SK-N-DZ (cell line): ENCODE results near the gene DENND1A.

Experiments
- DNase-seq: peaks from one replicate; pipeline ENCODE4 v3.0.0-alpha.2; 2015; ENCODE audit warnings: low spot score

DENND1A gene

DNA sequence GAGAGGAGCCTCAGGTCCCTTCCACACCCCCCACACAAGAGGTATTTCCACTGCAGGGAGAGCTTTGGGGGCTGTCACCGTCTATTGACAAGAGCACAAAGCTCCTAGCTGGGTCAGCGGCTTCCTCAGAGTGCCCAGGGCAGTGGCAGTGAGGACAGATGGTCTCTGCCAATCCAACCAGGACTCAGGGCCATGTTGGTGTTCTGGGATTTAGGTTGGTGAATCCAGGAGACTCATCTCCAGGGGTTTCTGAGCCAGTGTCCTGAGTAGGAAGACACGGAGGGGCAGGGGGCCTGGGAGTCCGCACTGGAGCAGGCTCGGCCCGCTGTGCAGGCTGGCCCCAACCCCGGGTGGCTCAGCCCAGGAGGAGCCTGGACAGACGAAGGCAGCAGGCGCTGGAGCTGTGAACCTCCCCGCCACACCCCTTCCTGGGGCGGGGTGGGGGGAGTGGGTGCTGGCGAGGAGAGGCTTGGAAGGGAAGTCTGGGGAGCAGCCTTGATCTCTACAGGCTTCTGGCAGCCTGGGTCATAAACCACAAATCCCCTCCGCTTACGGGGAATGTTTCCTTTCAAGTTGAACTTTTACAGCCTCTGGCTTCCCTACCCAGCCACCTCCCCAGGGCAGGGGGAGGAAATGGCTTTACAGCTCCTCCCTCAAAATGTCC, 554.3 kb downstream of the DENND1A start:
- no peak for DNase-seq

DNA sequence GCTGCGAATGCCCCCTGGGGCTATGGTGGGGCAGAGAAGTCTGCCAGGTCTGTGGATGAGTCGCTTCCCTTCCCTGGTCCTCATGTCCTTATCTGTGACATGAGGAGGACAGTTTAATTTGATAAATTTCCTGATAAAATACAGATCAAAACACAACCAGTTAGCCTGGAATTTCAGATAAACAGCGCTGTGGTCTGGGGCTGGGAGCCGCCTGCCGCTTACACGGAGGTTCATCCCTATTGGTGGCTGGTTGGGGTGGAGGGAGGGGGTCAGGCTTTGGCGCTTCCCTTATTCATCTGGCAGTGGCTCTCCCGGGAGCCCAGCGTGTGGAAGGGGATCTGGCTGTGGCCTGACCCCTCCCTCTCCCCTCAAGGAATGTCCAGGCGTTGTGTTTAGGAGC, 556.0 kb downstream of the DENND1A start:
- DNase-seq, result peak; percentile 87

DNA sequence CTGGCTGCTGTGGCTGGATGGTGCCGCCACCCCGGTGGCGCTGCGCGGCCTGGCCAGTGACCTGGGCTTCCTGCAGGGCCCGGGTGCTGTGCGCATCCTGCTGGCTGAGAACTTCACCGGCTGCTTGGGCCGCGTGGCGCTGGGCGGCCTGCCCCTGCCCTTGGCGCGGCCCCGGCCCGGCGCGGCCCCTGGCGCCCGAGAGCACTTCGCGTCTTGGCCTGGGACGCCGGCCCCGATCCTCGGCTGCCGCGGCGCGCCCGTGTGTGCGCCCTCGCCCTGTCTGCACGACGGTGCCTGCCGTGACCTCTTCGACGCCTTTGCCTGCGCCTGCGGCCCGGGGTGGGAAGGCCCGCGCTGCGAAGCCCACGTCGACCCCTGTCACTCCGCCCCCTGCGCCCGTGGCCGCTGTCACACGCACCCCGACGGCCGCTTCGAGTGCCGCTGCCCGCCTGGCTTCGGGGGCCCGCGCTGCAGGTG, 556.4 kb downstream of the DENND1A start:
- DNase-seq, result no peak

DNA sequence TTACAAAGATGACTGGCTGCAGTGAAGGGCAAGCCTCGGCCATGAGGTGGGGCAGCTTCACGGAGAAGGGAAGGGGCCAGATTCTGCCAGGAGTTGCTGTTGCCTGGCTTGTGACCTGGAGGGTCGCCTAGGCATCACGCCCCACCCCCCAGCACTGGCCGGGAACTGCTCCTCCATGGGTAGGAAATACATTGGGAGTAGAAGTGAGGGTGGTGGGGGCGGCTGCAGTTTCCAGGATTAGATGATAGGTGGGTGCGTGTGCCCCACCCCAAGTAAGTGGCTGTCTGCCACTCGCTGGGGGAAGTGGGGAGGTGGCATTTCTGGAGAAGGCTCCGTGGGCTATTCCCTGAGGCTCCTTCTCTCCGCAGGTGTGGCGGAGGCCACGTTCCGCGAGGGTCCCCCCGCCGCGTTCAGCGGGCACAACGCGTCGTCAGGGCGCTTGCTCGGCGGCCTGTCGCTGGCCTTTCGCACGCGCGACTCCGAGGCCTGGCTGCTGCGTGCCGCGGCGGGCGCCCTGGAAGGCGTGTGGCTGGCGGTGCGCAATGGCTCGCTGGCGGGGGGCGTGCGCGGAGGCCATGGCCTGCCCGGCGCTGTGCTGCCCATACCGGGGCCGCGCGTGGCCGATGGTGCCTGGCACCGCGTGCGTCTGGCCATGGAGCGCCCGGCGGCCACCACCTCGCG, 557.0 kb downstream of the DENND1A start:
- no peak for DNase-seq

DNA sequence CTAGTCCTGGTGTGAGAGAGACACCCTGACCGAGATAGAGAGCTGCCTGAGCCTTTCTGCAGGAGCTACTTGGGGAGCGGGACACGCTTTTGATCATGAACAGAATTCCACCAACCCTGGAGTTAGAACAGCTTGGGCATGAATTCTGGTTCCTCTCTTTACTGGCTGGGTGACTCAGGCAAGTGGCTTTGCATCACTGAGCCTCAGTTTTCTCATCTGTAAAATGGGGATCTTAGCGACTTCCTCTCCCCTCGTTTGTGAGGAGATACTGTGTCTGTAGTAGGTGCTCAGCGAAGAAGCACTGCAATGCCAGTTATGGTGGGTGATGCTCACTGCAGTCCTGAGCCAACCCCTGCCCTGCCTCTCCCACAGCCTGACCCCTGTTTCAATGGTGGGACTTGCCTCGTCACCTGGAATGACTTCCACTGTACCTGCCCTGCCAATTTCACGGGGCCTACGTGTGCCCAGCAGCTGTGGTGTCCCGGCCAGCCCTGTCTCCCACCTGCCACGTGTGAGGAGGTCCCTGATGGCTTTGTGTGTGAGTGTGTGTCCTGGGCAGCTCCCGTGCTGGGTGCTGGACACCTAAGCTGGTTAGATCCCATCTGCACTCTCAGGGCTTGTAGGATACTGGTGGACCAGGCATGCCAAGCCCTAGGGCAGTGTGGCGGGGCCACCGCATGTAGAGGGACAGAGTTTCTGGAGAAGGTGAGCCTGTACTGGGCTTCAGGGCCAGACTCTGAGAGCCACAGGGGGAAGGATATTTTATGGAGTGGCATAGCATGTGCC, 557.9 kb downstream of the DENND1A start:
- no peak for DNase-seq

DNA sequence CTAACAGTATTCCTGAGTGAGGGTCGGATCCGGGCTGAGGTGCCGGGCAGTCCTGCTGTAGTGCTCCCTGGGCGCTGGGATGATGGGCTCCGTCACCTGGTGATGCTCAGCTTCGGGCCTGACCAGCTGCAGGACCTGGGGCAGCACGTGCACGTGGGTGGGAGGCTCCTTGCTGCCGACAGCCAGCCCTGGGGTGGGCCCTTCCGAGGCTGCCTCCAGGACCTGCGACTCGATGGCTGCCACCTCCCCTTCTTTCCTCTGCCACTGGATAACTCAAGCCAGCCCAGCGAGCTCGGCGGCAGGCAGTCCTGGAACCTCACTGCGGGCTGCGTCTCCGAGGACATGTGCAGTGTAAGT, 558.7 kb downstream of the DENND1A start:
- DNase-seq, result no peak

DNA sequence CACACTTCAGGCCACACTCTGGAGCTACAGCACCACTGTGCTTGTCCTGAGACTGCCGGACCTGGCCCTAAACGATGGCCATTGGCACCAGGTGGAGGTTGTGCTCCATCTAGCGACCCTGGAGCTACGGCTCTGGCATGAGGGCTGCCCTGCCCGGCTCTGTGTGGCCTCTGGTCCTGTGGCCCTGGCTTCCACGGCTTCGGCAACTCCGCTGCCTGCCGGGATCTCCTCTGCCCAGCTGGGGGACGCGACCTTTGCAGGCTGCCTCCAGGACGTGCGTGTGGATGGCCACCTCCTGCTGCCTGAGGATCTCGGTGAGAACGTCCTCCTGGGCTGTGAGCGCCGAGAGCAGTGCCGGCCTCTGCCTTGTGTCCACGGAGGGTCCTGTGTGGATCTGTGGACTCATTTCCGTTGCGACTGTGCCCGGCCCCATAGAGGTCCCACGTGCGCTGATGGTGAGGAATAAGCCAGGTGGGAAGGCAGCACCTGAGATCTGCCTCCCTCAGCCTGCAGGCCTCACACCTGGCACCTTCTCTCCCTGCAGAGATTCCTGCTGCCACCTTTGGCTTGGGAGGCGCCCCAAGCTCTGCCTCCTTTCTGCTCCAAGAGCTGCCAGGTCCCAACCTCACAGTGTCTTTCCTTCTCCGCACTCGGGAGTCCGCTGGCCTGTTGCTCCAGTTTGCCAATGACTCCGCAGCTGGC, 559.2 kb downstream of the DENND1A start:
- DNase-seq, result no peak

DNA sequence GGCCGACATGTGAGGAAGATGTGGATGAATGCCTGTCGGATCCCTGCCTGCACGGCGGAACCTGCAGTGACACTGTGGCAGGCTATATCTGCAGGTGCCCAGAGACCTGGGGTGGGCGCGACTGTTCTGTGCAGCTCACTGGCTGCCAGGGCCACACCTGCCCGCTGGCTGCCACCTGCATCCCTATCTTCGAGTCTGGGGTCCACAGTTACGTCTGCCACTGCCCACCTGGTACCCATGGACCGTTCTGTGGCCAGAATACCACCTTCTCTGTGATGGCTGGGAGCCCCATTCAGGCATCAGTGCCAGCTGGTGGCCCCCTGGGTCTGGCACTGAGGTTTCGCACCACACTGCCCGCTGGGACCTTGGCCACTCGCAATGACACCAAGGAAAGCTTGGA, 559.8 kb downstream of the DENND1A start:
- no peak for DNase-seq

DNA sequence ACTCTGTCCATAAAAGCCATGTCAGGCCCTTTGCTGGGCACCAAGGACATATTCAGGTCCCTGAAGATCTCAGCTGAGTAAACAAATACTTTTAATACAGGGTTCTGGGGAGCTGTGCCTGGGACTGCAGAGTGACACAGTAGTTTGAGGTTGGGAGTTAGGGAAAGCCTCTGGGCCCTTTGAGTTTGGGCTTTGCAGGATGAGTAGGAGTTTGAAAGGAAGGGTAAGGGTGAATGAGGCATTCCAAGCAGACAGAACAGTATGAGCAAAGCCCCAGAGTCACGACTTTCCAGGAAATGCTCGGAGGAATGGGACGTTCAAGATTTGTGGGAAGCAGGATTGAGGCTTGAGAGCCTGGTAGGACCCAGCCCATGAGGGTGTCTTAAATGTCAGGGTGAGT, 560.6 kb downstream of the DENND1A start:
- DNase-seq, result no peak

DNA sequence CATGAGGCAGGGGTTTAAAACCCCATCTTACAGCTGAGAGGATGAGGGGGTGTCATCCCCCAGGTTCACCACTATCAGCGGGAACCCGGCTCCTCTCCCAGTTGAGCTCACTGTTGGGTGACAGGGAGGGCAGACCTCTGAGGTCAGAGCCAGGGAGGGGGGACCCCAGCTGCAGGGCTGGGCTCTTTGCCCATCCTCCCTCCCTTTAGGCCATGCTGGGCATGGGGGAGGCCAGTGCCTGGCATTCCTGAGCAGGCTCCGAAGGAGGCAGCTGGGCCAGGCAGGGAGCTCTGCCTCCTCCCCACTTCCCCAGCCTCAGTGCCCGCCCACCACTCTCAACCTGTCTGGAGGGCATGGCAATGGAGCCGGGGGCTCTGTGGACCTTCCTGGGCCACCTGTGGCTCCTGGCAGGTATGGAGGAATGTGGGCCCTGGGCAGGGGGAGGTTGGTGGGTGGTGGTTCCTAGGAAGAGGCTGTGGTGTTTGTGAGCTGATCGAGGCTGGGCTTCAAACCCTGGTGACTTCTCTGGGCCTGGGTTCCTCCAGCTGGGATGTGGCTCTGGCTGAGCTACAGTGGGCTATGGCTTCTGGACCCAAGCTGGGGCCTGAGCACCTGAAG, 561.3 kb downstream of the DENND1A start:
- DNase-seq, result no peak

DNA sequence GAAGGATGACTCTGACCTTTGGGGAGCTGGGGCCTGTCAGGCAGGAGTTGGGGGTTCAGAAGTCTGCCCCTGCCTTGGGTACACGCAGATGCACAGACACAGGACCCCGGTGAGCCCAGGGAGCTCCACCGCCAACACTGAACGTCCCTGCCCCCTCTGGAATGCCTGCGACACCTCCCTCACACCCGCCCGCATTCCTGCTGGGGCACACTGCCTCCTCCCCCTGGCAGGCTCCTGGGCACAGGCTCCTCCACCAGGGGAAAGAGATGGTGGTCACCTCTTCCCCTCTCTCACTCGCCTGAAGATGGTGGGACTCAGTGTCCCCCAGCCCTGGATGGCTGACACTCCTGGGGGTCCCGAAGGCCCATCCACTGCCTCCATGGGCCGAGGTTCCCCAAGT, 561.9 kb downstream of the DENND1A start:
- DNase-seq, result no peak

DNA sequence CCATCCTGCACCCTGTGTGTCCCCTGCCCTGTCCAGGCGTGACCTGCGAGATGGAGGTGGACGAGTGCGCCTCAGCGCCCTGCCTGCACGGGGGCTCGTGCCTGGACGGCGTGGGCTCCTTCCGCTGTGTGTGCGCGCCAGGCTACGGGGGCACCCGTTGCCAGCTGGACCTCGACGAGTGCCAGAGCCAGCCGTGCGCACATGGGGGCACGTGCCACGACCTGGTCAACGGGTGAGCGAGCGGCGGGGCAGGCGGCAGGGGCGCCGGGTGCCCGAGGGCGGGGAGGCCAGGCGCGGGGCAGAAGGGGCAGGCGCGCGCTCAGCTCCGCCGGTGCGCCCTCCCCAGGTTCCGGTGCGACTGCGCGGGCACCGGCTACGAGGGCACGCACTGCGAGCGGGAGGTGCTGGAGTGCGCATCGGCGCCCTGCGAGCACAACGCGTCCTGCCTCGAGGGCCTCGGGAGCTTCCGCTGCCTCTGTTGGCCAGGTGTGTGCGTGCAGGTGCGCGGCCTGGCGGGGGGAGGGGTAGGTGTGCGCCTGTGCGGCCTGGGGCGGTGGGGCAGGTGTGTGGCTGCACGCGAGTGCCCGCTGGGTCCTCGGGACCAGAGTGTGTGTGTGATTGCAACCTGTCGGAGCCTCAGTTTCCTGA, 563.9 kb downstream of the DENND1A start:
- DNase-seq, result no peak

DNA sequence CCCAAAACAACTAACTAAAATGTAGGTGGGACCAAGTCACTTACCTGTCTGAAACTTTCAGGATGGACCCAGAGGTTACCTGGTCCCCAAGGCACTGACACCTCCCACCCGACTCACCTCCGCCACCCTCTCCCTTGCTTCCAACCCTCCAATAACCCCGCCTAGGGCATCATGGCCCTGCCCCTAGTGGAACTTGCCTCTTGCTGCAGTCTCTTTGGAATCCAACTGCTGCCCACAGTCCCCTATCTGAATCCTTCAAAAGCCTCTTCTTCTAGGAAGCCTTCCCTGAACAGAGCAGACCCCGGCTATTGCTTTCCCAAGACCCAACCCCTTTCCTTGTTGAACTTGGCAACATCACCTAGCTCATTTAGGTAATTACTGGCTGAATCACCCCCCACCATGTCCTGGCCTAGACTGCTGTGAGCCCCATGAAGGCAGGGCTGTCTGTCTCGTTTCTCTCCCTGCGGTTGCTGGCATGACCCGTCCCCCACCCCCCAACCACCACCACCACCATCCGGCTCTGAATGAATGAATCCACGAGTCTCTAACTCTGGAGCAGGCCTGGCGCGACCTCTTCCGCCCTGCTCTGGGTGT, 564.5 kb downstream of the DENND1A start:
- no peak for DNase-seq

DNA sequence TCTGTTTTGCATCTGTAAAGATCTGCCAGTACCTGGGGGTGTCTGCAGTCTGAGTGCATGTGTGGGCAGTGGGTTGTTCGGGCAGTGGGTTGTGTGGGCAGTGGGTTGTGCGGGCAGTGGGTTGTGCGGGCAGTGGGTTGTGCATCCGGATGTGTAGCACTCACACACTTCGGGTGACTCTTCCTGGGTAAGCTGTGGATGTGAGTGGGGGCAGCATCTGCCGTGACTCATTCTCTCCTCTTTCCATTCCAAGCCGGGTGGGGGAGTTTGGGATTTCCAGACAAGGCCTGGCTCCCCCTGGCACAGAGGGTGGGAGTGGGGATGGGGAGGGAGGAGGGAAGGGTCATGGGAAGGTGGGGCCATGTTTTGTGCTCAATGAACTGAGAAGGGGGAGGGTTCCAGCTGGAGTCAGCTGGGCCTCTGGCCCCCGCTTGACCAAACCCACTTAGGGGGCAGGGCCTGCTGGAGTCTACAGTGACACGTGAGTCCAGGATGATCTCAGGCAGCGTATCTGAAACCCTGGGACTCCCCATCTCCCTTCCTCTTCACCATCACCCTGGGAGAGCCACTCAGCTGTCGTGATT, 565.6 kb downstream of the DENND1A start:
- no peak for DNase-seq

DNA sequence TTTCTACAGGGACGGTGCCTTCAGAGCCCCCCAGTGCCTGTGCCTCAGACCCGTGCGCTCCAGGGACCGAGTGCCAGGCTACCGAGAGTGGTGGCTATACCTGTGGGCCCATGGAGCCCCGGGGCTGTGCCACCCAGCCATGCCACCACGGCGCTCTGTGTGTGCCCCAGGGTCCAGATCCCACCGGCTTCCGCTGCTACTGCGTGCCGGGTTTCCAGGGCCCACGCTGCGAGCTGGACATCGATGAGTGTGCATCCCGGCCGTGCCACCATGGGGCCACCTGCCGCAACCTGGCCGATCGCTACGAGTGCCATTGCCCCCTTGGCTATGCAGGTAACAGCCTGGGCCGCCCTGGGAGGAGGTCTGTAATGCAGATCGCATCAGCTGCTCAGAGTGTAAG, 567.1 kb downstream of the DENND1A start:
- DNase-seq, result no peak

DNA sequence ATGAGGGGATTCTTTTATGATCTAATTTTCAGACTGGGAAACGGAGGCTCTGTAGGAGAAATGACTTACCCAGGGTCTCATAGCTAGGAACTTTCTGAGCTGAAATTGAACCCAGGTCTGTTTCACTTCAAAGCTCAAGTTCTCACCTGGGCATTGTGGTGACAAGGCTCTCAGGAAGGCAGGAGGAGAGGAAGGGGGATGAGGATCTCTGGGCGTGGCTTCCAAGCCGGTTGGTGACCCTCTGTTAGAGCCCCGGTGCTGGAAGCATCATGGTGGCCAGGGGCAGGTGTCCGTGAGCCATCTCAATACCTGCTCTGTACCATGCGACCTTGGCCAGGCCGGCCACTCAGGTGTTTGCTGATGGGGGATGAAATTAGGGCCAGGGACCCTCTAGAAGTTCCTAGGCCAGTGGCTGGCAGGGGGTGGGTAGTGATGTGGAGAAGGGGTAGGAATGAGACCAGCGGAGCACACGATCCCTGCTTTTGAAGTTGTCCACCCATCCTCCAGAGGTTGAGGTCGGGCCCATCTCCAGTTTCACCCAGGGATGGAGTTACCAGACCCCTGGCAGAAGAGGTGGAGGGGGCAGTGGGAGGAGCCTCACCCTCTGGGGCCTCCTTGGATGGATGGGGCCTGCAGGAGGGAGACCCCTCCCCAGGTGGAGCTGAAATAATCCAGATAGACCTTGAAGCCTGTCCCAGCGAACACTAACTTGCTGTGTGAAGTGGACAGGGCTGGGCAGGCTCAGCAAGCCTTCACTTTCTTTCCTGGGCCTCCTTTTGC, 568.0 kb downstream of the DENND1A start:
- peak; percentile 79 for DNase-seq

DNA sequence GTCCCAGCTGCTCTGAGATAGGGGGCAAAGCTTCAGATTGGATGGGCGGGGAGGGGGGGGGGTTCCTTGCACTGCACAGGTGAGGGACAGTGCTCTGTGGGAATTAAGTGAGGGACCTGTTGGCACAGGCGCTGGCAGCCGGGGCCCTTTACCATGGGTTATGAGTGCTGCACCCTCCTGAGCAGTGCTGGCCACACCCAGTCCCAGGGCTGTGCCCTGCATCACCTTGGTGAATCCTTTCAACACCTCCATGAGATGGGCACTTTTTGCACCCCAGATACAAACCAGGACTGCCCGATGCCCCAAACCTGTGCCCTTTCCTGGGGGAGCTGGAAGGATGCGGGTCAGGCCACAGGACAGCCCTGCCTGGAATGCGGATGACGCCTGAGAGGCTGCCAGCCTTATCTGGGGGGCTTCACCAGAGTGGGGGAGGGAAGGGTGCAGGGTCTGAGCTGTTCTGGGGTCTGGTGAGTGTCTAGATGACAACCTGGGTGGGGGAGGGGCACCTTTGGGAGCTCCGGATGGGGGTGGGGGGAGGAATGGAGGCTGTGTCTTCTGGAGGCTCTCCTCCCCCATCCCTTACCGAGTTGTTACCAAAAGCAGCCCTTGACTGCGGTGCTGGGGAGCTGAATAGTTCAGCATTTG, 568.7 kb downstream of the DENND1A start:
- peak; percentile 75 for DNase-seq

DNA sequence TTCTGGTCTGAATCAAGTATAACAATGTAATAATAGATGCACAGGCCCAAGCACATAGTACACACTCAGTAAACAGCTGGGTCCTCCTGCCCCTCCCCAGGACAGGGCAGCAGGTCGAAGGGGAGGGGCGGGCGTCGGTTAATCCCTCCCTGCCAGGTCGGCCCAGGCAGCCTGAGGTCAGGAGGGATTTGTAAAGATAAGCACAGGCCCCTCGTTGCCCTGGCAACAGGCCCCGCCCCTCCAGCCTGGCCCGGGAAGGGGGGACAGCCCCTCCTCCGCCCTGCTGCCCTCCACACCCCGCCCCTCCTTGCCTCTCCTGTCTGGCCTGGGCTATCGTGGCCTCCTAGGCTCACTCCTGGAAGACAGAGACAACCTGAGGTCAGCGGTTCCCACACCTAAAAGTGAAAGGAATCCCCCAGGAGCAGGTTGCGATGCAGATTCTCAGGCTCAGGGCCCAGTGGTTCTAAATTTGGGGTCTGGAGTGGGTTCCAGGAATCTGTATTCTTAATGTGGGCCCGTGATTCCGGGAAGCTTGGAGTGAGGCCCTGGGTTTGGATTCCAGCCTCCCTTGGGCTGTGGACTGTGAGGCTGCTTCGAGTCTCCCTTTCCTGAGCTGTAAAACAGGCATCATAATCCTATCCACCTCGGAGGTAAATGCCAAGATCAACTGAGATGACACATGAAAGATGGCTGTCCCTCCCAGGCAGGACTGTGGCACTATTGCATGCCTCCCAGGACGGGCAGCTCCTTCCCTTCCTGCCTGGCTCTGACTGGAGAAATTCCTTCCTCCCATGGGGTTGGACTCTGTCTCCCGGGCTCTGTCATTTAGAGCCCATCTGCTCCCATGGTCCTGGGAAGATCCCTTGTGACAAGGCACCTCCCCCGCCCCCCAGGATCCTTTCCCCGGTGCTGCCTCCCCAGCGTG, 569.5 kb downstream of the DENND1A start:
- peak; percentile 95 for DNase-seq
